AG10803 (cell line): ENCODE data around the gene OR2T29.
"Not testable (repeated sequence)": the region's sequence is repeated elsewhere in the genome, so short reads cannot be mapped to it uniquely, and the experiment has no call there.

ENCODE experiments used
- DNase-seq: peaks from one replicate; pipeline ENCODE4 v3.0.0; 2010; ENCODE audit warnings: low read depth
- H3K4me3 ChIP-seq: 2 replicates; pipeline ENCODE4 v1.5.1; 2011; ENCODE audit warnings: mild to moderate bottlenecking, low read length, control low read depth
- TF ChIP-seq, protein P1 (sequence below): conservative IDR thresholded peaks from 2 replicates; pipeline ENCODE4 v1.5.1; 2011; ENCODE audit warnings: mild to moderate bottlenecking, low read length, control low read depth, inconsistent platforms

OR2T29 gene

DNA sequence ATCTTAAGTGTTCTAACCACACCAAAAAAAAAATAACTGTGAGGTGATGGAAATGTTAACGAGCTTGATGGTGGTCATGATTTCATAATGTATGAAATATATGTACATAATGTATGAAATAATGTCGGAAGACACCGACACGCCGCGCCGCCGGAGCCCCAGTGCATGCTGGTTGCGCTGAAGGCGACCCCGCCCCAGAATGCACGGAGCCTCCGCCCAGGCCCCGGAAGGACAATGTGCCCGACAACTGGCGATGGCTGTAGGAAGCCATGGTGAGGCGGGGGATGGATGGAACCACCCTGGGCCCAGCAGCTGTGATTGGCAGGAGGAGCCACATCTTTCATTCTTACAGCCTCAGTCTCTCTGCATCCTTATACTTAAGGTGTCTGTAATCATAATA is 27.5 kb upstream of the OR2T29 start:
- TF ChIP-seq, protein P1, sequence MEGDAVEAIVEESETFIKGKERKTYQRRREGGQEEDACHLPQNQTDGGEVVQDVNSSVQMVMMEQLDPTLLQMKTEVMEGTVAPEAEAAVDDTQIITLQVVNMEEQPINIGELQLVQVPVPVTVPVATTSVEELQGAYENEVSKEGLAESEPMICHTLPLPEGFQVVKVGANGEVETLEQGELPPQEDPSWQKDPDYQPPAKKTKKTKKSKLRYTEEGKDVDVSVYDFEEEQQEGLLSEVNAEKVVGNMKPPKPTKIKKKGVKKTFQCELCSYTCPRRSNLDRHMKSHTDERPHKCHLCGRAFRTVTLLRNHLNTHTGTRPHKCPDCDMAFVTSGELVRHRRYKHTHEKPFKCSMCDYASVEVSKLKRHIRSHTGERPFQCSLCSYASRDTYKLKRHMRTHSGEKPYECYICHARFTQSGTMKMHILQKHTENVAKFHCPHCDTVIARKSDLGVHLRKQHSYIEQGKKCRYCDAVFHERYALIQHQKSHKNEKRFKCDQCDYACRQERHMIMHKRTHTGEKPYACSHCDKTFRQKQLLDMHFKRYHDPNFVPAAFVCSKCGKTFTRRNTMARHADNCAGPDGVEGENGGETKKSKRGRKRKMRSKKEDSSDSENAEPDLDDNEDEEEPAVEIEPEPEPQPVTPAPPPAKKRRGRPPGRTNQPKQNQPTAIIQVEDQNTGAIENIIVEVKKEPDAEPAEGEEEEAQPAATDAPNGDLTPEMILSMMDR = no peak
- no peak for DNase-seq
- H3K4me3 ChIP-seq = no peak overlapping the region

DNA sequence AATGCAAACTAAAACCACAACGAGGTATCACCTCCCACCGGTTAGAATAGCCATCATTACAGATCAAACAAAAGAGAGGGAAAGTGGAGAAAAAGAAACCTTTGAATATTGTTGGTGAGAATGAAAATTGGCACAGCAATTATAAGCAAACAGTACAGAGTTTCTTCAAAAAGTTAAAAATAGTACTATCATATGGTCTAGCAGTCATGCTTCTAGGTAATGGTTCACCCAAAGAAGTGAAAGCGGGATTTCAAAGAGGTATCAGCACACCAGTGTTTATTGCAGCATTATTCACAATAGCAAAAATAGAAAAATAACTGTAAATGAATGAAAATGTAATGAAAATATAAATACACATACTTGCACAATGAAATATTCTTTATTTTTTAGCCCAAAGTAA is 26.8 kb upstream of the OR2T29 start:
- TF ChIP-seq, protein P1 = no peak
- no peak overlapping the region for H3K4me3 ChIP-seq
- DNase-seq = no peak

DNA sequence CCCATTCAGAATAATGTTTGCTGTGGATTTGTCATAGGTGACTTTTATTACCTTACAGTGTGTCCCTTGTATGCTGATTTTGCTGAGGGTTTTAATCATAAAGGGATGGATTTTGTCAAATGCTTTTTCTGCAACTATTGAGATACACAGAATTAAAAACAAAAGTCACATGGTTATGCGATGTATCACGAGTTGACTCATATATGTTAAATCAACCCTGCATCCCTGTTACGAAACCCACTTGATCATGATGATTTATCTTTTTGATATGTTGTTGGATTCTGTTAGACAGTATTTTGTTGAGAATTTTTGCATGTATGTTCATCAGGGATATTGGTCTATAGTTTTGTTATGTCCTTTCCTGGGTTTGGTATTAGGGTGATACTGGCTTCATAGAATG is 22.7 kb upstream of the OR2T29 start:
- TF ChIP-seq, protein P1 = no peak
- H3K4me3 ChIP-seq = no peak overlapping the region
- no peak for DNase-seq

DNA sequence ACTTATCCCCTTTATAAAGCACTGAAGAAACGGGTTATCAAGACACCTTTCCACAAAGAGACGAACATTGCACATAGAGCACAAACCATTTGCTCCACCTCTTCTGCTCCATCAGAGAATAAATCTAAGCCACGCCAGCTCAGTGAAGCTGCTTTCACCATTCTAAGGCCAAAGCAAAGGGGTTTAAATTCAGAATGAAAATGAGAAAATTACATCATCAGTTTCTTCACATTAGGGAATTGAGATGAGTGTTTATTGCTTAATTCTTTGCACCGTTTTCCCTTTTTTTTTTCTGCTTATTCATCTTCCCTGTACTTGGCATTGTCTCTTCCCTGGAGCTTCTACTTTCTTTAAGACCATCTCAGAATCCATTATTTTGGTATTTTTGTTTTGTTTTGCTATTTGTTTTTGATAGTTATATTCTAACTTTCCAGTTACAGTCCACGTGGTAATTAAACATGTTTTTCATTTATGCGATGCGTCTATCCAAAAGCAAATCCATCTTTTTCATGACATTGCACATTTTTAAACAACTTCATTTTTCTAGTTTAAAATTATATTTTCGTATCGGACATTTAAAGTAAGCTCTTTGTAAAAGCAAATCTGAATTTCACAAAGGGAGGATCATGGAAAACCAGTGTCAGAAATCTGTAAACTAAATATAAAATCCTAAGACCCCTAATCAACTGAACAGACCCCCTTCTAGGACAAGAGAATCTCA is 13.8 kb upstream of the OR2T29 start:
- TF ChIP-seq, protein P1 = no peak
- H3K4me3 ChIP-seq = no peak overlapping the region
- DNase-seq = no peak

DNA sequence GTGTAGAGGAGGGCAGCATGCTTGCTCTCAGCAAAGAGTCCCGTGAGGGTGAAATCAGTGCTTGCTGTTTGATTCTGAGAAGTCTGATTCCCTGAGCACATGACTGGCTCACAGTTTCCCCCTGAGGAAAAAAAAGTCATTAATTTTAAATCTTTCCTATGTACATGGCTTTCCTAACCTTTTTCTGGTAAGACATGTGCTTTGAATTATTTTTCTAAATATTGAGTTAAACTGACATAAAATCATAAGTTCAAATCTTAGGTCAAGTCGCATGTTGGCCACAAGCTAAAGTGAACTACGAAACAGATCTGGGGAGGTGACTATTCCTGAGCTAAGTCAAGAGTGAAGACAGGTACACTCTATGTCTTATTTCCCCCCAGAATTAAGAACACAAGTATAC is 12.1 kb upstream of the OR2T29 start, which contains the start of gene OR2T34:
OR2T34 (minus strand) TSS at position 101 of the 400 bp plus-strand sequence; CDS start at position 101, 0 bp downstream.
- H3K4me3 ChIP-seq, DNase-seq: not testable (repeated sequence)

DNA sequence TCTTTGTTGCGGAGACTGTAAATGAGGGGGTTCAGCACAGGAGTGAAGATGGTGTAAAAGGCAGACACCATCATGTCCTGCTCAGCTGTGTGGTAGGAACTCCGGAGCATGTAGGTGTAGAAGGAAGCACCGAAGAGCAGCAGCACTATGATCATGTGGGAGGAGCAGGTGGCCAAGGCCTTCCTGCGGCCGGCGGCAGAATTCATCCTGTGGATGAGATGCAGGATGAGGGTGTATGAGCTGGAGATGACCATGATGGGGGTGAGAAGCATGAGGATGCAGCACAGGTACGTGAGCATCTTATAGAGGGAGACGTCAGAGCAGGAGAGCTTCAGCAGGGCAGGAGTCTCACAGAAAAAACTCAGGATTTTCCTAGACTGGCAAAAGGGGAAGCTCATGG is 11.3 kb upstream of the OR2T29 start:
- DNase-seq, H3K4me3 ChIP-seq: not testable (repeated sequence)

DNA sequence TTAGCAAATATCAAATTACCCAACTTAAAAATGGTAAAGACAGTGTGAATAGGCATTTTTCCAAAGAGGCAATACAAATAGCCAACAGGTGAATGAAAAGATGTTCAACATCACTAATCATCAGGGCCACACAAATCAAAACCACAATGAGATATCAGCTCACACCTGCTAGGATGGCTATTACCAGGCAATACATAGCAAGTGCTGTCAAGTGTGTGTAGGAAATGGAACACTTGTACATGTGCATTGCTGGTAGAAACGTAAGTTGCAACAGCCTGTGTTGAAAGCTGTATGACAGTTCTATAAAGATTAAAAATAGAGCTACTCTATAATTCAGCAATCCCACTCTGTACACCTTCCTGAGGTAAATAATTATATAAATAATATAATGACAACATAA is 9.5 kb upstream of the OR2T29 start:
- H3K4me3 ChIP-seq, DNase-seq: not testable (repeated sequence)

DNA sequence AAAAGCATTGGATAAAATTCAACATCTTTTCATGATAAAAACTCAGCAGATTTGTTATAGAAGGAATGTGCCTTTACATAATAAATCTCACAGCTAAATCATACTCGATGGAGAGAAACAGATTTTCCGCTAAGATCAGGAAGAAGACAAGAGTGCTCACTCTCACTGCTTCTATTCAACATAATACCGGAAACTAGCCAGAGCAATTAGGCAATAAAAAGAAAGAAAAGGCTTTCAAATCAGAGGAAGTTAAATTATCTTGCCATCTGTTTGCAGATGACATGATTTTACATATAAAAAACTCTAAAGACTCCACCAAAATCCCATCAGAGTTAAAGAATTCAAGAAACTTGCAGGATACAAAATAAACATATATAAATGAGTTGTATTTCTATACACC is 8.2 kb upstream of the OR2T29 start:
- H3K4me3 ChIP-seq, DNase-seq: not testable (repeated sequence)

DNA sequence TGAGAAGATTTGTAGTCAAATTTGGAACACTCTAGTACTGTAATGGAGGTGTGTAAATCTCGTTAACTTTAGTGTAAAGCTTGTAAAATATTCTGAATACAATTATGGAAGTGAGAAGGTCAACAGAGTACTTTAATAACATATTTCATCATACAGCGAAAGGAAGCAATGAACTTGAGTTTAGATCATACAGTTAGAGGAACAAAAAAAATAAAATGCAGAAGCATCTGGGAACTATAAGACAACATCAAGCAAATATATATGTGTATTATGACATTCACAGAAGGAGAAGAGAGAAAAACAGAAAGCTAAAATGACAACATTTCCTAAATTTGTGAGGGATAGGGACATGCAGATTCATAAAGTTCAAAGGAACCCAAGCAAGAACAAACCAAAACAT is 6.5 kb upstream of the OR2T29 start:
- not testable (repeated sequence) for DNase-seq

DNA sequence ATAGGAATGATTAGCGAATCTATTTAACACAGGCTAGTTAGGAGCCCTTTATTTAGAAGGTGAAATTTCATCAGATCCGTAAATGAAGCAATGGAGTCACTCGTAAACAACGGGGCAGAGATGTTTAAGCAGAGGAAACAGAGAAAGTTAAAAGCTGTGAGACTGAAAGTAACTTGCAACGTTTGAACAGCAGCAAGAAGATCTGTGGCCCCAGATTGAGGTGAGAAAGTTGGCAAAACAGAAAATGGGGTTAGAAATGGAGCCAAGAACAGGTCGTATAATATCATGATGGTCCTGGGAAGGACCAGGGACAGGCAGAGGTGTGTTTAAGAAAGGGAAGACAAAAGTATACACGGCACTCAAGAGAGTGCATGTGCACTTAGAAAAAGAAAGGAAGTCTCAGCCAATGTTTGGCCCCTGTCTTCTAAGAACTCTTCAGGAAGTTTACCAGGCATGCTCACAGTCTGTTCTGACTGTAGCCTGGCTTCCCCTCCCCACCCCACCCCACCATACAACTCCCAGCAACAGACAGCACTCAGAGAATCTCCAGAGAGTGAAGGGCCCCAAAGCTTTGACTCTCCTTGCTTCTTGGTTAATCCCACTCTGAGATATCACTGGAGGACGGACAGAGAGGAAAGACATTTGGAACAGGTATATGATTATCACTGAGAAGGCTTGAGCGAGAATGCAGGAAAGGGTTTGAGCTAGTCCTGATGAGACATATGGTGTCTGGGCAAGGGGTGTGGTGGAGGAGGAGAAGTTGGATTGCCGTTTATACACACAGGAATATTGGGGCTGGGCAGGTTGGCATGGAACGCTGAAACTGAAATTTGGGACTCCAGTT is 3.2 kb upstream of the OR2T29 start:
- not testable (repeated sequence) for H3K4me3 ChIP-seq, DNase-seq

More for the DNA sequence above, 6.5 kb upstream of the OR2T29 start:
- not testable (repeated sequence) for H3K4me3 ChIP-seq

DNA sequence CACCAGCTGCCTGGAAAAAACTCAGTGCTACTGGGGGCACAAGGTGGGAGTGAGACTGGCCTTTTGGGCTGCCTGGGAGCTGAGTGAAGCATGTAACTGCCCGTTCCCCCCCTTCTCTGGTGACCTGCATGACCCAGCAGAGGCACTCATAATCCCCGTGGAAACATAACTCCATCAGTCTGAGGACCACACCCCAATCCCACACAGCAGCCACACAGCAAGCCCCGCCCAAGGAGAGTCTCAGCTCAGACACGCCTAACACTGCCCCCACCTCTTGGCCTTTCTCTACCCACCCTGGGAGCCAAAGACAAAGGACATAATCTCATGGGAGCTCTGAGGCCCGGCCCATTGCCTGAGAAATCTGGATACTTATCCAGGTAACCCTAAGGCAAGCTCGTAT is 11.5 kb downstream of the OR2T29 start:
- DNase-seq, H3K4me3 ChIP-seq: not testable (repeated sequence)

DNA sequence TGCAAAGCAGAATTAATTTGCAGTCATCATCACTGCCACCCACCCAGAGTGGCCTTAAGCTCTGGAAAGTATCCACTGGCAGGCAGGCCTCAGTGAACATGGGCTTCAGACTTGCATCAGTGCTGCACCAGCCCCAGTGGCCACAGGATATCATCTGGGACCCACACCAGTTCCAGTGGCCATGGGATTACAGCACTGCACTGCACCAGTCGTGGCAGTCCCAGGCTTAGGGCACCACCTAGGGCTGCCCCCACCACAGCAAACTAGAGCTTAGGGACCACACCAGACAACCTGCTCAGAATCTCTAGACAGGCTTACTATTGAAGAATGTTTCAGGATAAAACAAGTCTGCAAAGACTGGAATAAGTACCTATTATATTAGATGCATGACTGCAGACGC is 15.2 kb downstream of the OR2T29 start:
- DNase-seq, H3K4me3 ChIP-seq: not testable (repeated sequence)

DNA sequence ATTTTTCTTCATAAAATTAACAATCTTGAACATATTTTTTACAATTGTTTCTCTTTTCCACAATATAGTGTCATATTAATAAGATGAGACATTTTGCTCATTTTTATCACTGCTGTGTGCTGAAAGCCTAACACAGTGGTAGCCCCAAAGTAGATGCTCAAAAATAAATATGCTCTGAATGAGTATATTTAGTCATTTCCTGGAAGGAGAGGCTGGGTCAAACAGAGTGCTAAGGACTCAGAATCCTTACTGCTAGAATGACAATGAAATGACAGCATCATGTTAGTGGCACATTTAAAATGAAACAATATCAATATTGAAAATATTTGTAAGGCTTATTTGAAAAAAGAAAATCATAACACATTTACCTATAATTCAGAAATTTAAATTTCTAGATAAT is 25.1 kb downstream of the OR2T29 start:
- not testable (repeated sequence) for DNase-seq, H3K4me3 ChIP-seq
